ENCODE data around the gene PDXK. TPM values are rescaled to one million over a fixed set of nuclear protein-coding genes. Genes with fewer than 3 reads are reported as not detected.

Gene PDXK
- total and polyA plus RNA-seq, 9 of the 15 experiments (the other 6 are each of a cell fraction or from before 2014, with no cell fraction given) = 5.6 to 162 (median 76.5) TPM

DNA sequence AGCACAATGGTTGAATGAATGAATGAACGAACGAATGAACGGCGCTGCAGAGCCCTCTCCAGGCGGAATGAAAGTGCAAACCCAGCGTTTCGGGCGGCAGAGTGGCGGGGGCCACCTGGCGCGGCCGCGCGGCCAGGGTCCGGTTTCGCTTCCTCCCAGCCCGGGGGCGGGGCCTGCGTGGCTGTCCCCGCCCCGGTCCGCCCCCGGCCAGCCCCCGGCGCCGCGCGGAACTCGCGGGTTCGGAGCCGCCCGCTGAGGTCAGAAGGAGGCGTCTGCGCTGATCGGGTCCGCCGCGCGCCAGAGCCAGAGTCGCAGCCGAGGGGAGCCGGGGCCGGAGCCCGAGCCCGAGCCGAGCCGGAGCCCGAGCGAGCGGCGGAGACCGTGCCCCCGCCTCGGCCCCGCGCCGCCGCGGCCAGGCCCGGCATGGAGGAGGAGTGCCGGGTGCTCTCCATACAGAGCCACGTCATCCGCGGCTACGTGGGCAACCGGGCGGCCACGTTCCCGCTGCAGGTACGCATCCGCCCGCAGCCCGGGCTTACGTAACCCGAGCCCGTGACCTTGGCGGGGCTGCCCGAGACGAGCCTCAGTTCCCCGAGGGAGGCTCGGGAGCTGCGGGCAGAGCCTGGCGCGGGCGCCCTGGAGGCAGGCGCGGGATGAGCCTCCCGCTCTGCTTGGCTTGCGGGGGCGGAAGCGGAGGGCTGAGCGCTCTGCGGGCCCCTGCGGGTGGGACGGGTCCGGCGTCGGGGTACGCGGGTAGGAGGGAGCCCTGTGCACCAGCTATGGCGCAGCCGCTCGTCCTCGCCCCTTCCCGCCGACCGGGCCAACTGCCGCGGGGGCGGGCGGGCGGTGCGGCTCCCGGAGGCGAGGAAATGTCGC is at the start of gene PDXK (continued):
- TF ChIP-seq NFYB (IDR thresholded peaks at IDR 0.05; ENCODE audit: extremely low read depth, insufficient read length) = no peak
- TF ChIP-seq ZNF398 (CRISPR knock-in tag; IDR thresholded peaks at IDR 0.05) = no peak
- no peak for TF ChIP-seq MXI1 (IDR thresholded peaks at IDR 0.05; ENCODE audit: low read depth, low read length)
- TF ChIP-seq, protein P1, sequence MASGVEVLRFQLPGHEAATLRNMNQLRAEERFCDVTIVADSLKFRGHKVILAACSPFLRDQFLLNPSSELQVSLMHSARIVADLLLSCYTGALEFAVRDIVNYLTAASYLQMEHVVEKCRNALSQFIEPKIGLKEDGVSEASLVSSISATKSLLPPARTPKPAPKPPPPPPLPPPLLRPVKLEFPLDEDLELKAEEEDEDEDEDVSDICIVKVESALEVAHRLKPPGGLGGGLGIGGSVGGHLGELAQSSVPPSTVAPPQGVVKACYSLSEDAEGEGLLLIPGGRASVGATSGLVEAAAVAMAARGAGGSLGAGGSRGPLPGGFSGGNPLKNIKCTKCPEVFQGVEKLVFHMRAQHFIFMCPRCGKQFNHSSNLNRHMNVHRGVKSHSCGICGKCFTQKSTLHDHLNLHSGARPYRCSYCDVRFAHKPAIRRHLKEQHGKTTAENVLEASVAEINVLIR (CRISPR knock-in tag; IDR thresholded peaks at IDR 0.05) = peak; percentile 62; the same call in 1 of the 2 replicates
- TF ChIP-seq, protein P2, sequence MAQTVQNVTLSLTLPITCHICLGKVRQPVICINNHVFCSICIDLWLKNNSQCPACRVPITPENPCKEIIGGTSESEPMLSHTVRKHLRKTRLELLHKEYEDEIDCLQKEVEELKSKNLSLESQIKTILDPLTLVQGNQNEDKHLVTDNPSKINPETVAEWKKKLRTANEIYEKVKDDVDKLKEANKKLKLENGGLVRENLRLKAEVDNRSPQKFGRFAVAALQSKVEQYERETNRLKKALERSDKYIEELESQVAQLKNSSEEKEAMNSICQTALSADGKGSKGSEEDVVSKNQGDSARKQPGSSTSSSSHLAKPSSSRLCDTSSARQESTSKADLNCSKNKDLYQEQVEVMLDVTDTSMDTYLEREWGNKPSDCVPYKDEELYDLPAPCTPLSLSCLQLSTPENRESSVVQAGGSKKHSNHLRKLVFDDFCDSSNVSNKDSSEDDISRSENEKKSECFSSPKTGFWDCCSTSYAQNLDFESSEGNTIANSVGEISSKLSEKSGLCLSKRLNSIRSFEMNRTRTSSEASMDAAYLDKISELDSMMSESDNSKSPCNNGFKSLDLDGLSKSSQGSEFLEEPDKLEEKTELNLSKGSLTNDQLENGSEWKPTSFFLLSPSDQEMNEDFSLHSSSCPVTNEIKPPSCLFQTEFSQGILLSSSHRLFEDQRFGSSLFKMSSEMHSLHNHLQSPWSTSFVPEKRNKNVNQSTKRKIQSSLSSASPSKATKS (CRISPR knock-in tag; IDR thresholded peaks at IDR 0.05) = no peak
- peak; percentile 86; the same call in 1 of the 2 replicates for TF ChIP-seq PHF8 (IDR thresholded peaks at IDR 0.05; ENCODE audit: borderline replicate concordance, low read length)
- no peak for TF ChIP-seq ZNF583 (CRISPR knock-in tag; IDR thresholded peaks at IDR 0.05)
- TF ChIP-seq MYNN (IDR thresholded peaks at IDR 0.05) = no peak
- no peak for TF ChIP-seq MYNN (CRISPR knock-in tag; IDR thresholded peaks at IDR 0.05)
- 0 out of 2 replicates have a peak, but pooled peaks have one; percentile 37 for TF ChIP-seq ZNF592 (IDR thresholded peaks at IDR 0.05)
- no peak for TF ChIP-seq SMAD3 (CRISPR knock-in tag; conservative IDR thresholded peaks at IDR 0.05)
- TF ChIP-seq FUS (optimal IDR thresholded peaks at IDR 0.05; ENCODE audit: low read depth, low read length) = peak; percentile 28
- TF ChIP-seq ZNF282 (CRISPR knock-in tag; IDR thresholded peaks at IDR 0.05) = 0 out of 2 replicates have a peak, but pooled peaks have one; percentile 65
- TF ChIP-seq CREB1 (IDR thresholded peaks at IDR 0.05) = peak; percentile 85
- no peak; the same call in none of the 2 replicates for TF ChIP-seq CREB1 (CRISPR knock-in tag; IDR thresholded peaks at IDR 0.05)
- no peak for TF ChIP-seq MCM7 (IDR thresholded peaks at IDR 0.05)
- TF ChIP-seq ZNF584 (CRISPR knock-in tag; IDR thresholded peaks at IDR 0.05; ENCODE audit: low read depth) = no peak

All from K562 (cell line).